ENCODE results near the gene CNOT11.

CNOT11 gene

DNA sequence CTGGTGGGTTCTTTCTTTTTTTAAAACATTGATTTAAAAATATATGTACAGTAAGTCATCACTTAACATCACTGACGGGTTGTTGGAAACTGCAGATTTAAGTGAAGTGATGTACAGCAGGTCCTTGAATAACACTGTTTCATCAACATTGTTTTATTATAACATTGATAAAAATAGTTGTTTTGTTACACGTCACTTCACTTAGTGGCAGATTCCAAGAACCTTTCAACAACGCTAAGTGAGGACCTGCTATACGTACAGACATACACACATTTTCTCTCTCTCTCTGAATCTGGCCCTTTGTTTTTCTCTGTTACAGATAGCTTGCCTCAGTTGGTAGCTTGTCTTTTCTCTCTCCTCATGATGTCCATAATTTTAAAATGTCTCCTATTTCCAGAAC lies 9.5 kb downstream of the CNOT11 start:
- no peak overlapping the region for H3K4me3 ChIP-seq (ENCODE audit: control insufficient read depth, low read depth, low read length)
- TF ChIP-seq, protein P1, sequence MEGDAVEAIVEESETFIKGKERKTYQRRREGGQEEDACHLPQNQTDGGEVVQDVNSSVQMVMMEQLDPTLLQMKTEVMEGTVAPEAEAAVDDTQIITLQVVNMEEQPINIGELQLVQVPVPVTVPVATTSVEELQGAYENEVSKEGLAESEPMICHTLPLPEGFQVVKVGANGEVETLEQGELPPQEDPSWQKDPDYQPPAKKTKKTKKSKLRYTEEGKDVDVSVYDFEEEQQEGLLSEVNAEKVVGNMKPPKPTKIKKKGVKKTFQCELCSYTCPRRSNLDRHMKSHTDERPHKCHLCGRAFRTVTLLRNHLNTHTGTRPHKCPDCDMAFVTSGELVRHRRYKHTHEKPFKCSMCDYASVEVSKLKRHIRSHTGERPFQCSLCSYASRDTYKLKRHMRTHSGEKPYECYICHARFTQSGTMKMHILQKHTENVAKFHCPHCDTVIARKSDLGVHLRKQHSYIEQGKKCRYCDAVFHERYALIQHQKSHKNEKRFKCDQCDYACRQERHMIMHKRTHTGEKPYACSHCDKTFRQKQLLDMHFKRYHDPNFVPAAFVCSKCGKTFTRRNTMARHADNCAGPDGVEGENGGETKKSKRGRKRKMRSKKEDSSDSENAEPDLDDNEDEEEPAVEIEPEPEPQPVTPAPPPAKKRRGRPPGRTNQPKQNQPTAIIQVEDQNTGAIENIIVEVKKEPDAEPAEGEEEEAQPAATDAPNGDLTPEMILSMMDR (IDR thresholded peaks at IDR 0.05; ENCODE audit: control insufficient read depth, insufficient read depth, low read depth, low read length, missing control alignments) = no peak
- DNase-seq (ENCODE audit: low read depth) = no peak

DNA sequence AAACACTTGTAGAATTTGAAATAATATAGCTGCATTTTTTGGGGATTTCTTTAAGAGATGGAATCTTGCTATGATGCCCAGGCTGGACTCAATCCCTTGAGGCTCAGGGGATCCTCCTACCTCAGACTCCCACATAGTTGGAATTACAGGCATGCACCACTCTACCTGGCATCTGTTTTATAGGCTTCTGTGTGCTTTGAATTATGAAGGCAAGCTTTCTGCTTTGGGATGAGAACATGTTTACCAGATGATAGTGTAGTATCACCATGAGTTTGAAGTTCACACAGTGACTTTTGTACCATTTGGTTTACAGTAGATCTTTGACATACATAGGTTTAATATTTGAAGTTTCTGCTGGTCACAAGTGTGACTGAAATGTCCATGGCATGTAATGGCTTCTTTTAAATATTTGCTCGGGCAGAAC lies 10.7 kb downstream of the CNOT11 start:
- TF ChIP-seq, protein P1 (IDR thresholded peaks at IDR 0.05; ENCODE audit: control insufficient read depth, insufficient read depth, low read depth, low read length, missing control alignments) = no peak
- H3K4me3 ChIP-seq (ENCODE audit: control insufficient read depth, low read depth, low read length) = no peak overlapping the region
- DNase-seq (ENCODE audit: low read depth) = no peak

DNA sequence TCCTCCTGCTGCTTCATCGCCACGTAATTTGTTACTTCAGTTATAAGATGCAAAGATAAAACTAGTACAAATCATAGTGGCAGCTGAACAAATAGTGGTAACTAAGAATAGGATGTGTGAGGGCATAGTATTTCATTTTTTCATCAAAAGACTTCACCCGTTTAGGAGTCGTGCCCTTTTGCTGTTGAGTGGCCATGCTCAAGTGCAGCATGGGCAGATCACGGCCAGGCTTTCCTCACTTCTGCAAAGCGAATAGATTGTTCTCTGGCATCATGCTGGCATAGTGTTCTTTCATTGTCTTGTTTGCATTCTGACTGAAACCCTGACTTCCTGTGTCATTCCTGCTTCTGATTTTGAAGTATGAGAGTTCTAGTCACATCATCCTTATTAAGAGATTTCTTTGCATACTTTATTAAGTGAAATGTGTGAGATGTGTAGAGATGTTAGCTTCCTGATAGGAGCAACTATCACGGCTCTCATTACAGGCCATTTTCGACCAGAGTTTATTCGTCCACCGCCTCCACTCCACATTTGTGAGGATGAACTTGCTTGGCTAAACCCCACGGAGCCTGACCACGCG lies 11.8 kb downstream of the CNOT11 start:
- DNase-seq (ENCODE audit: low read depth) = no peak

DNA sequence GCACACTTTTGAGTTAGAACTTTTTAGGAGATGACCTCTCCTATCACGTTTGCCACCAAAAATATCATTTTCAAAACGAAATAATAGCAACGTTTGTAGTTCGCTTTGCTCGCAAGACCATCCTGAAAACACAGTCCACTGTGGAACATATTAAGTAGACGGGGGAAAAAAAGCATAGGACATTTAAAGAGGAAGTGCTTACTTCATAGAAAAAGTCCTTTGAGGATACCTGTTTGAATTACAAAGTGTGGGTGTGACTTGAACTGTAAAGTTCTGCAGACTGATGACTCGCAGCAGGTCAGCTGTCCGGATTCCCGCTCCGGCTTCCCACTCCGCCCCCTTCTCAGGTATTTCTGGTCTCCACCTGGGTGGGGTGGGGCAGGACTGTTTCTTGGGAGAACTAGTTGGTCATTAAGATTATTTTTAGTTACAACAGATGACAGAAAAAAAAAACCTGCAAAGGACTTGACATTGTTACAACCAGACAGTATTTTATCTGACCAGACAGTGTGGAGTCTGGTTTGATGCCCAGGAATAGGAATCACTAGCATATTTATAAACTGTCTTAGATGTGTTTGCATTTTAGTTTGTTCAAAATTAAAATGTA lies 13.3 kb downstream of the CNOT11 start:
- H3K4me3 ChIP-seq (ENCODE audit: control insufficient read depth, low read depth, low read length) = no peak overlapping the region
- no peak for DNase-seq (ENCODE audit: low read depth)
- TF ChIP-seq, protein P1 (IDR thresholded peaks at IDR 0.05; ENCODE audit: control insufficient read depth, insufficient read depth, low read depth, low read length, missing control alignments) = no peak

More for the DNA sequence above, 11.8 kb downstream of the CNOT11 start:
- TF ChIP-seq, protein P1 (IDR thresholded peaks at IDR 0.05; ENCODE audit: control insufficient read depth, insufficient read depth, low read depth, low read length, missing control alignments) = no peak
- no peak overlapping the region for H3K4me3 ChIP-seq (ENCODE audit: control insufficient read depth, low read depth, low read length)

DNA sequence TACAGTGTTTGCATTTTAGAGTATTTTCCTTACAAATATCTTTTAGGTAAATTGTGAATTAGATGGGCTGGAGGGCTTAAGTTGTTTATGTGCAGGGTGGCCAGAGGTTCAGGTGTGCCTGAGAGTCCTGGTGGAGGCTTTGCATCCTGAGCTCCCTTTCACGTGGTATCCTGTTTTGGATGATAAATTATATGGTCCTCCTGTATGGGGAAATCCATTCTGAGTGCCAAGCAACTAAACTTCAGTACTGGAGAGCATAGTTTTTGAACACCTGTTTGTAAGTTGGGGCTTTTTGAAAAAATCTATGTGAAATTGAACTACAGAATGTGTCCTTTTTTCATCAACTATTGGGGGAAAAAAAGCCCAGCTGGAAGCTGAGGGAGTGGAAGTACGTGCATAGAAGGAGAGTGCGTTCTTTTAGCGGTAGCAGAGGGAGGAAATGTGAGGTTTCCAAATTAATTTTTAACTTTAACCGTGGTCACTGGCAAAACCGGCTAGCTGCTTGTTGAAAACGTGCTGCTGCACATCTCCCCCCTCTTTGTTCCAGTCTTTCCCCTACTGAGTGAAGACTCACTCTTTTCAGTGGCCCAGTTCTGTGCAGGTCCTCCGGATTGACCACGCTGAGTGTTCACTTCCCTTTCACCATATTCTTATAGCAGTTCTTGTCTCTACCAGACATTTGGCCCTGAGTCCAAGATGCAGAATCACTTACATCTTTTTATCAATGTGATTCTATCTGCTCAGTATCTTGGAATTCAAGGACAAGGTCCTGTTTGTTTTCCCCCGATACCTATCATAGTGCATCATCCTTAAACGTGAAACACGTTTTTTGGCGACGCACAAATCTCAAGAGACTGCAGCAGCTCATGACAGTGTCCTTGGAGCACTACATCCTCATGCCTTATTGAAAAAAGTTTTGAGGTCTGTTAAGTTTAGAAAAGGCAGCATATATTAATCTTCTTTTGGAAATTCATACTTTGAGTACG lies 15.3 kb downstream of the CNOT11 start:
- TF ChIP-seq, protein P1 (IDR thresholded peaks at IDR 0.05; ENCODE audit: control insufficient read depth, insufficient read depth, low read depth, low read length, missing control alignments) = no peak
- H3K4me3 ChIP-seq (ENCODE audit: control insufficient read depth, low read depth, low read length) = no peak overlapping the region
- DNase-seq (ENCODE audit: low read depth) = no peak

DNA sequence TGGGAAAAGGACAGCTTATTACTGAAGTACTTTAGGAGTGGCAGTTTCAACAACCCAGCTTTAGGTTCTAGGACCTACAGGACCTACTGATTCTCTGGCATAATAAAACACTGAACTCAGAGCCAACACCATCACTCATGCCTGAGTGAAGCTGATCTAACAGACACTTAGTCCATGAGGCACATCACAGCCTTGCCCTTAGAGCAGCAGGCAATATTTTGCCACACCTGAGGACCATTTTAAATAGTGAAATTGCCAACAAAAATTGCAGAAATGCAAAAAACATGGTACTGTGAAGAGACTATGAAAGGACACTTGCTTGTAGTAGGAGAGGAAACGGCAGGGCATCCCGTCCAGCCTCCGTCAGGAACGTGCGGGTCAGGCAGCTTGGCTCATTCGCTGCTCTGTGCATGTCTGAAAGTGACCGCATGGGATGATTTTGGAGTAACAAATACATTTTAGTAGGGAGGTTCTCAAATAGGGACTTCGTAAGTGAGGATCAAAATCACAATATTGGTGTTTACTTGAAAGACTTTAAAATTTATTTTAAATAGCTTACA lies 18.1 kb downstream of the CNOT11 start:
- H3K4me3 ChIP-seq (ENCODE audit: control insufficient read depth, low read depth, low read length) = no peak overlapping the region
- DNase-seq (ENCODE audit: low read depth) = no peak
- TF ChIP-seq, protein P1 (IDR thresholded peaks at IDR 0.05; ENCODE audit: control insufficient read depth, insufficient read depth, low read depth, low read length, missing control alignments) = no peak
